Stimulated activated CD8-positive, alpha-beta memory T cell treated with anti-CD3 and anti-CD28 coated beads, Interleukin-7, amount 100 ng/mL, for 4 hours (primary cell): ENCODE measurements around the gene GBF1.
"Not testable (repeated sequence)": the region's sequence is repeated elsewhere in the genome, so short reads cannot be mapped to it uniquely, and the experiment has no call there.

Experiments used
- DNase-seq, 2 donors: peaks; one replicate each; pipeline ENCODE4 v3.0.0-alpha.2; 2020; ENCODE audit warnings: low read depth in 2 of 2

GBF1 gene

GRCh38 chr10:102301332-102301731 lies 56.0 kb downstream of the GBF1 start:
- not testable (repeated sequence) for DNase-seq

DNA sequence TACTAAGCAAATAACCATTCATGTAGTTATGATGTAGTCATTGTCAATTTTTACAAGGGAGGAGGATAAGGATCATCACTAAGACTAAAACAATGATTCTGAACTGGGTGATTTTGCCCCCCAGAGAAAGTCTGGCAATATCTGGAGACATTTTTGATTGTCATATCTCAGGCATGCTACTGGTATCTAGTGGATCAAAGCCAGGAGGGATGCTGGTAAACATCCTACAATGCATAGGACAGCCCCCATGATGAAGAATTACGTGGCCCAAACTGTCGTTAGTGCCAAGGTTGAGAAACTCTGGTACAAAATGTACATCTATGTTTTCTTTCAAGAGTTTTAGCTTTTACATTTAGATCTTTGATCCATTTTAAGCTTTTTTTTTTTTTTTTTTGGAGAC lies 57.3 kb downstream of the GBF1 start:
- no peak for DNase-seq

GRCh38 chr10:102306006-102306405 lies 60.7 kb downstream of the GBF1 start:
- DNase-seq: no peak

- no peak for DNase-seq
Measured at GRCh38 chr10:102306710-102307109, 61.4 kb downstream of the GBF1 start.

- DNase-seq: not testable (repeated sequence)
Measured at GRCh38 chr10:102308318-102308717, 63.0 kb downstream of the GBF1 start.

- DNase-seq: no peak
Measured at GRCh38 chr10:102309236-102309635, 63.9 kb downstream of the GBF1 start.

DNA sequence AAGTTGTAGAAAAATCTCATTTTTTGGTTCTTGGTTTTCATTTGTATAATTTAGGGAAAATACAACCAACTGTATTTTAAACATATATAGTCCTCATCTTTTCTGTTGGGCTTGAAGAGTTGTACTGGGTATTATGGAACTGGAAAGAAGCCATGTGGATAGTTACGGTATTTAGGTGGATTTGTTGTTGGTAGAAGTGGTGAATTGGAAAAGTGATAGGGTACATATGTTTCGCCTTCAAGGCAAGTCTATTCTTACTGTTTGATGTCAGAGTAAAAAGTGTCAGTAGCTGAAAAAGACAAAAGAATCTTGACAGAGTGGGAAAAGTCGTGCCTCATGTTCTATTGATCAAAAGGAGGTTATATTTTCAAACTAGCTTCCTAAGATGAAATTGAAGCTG lies 64.6 kb downstream of the GBF1 start:
- DNase-seq: no peak

GRCh38 chr10:102310361-102311024 lies 65.2 kb downstream of the GBF1 start:
- no peak for DNase-seq

DNA sequence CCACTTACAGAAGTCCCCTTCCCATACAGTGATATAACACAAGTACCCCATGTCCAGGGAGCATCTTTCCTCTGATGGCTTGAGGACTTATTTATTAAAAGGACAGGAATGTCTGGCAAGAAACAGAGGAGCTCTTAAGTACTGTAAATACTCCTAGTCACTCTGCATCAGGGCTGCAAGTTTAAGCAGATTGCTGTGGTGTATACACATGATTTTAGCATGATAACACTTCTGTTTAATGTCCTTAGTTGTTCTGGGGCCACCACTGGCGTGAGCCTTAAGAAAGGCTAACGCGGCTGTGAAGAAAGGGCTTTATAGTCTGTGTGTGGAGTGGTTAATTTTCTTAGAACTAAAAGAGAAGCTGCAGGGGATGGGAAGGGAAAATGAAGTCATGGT lies 65.7 kb downstream of the GBF1 start:
- no peak for DNase-seq

- DNase-seq: no peak
Measured at GRCh38 chr10:102312683-102313082, 67.4 kb downstream of the GBF1 start.

DNA sequence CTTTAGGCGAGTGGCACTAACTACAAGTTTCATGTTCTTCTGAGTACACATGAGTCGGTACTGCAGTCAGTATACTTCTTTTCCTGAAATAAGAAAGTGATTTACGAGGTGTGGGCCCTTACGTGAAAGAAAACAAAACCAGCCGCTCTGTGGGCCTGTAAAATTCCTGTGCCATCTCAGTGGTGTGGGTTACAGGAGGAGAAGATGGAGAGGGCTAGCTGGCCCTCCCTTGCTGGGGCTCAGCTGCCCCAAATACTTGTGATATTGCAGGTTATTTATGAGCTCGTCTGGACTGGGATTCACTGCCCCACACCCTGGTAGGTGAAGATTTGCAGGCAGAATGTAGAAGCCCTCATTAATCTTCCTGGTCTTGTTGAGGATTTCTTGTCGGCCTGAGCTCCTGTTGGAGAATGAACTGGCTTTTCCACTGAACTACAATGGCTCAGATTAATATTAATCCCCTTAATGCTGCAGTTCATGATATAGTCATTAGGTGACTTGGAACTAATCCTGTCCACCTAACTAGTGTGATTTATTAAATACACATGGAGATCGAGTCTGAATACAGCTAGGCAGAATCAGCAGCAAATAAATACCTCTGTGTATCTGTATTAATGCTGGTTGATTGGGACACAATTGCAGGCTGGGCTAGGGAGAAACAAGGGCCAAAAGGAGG lies 68.0 kb downstream of the GBF1 start:
- DNase-seq: no peak

- DNase-seq: no peak
Measured at GRCh38 chr10:102314801-102315200, 69.5 kb downstream of the GBF1 start.

GRCh38 chr10:102316421-102316820 lies 71.1 kb downstream of the GBF1 start:
- no peak for DNase-seq

GRCh38 chr10:102322914-102323313 lies 77.6 kb downstream of the GBF1 start:
- peak; percentile 16 to 21 for DNase-seq

GRCh38 chr10:102324061-102324460 lies 78.7 kb downstream of the GBF1 start:
- DNase-seq: no peak

GRCh38 chr10:102326031-102326430 lies 80.7 kb downstream of the GBF1 start:
- DNase-seq: no peak

- no peak for DNase-seq
Measured at GRCh38 chr10:102327002-102327401, 81.7 kb downstream of the GBF1 start.

DNA sequence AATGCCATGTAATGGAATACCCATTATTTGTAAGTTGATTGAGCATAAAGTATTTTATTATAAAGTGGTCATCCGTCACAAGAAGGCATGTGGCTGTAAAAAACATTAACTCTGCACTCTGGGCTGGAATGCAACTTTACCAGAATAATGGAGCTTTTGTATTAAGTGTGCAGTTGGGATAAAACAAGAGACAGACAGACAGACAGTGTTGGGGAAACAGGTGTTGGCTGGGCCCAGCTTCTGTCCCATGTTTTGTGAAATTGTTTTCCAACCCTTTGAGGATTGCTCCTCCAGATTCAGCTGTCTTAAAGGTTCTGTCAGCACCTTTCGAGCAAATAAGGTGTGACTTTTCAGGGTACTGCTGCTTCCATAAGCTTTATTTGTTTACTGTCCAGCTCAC lies 82.3 kb downstream of the GBF1 start:
- no peak for DNase-seq

GRCh38 chr10:102332772-102333171 lies 87.4 kb downstream of the GBF1 start:
- DNase-seq: no peak

- DNase-seq: no peak
Measured at GRCh38 chr10:102334101-102334500, 88.8 kb downstream of the GBF1 start.

- no peak for DNase-seq
Measured at GRCh38 chr10:102335184-102335583, 89.9 kb downstream of the GBF1 start.

GRCh38 chr10:102341038-102341688 lies 95.8 kb downstream of the GBF1 start:
- DNase-seq: no peak

DNA sequence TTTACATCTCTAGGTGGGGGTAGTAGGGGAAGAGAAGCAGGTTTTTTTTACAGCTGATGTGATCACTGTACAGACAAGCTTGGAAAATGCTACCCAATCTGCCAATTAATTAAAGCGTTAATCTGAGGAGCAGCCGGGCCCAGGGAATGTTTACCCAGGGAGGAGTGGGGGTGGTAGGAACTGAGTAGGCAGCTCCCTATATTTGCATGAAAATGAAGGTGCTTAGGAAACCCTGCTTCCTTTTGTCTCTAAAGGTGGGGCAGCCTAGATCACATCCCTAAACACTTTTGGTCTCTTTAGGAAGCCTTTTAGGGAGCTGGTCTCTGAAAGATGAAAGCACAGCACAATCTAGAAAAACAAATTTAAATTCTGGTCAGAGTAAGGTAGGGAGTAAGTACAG lies 97.1 kb downstream of the GBF1 start:
- DNase-seq: no peak
